GM18867 (cell line): ENCODE measurements around the gene AGR2.

ENCODE experiments used
- ATAC-seq: cut with Tn5 transposase; IDR thresholded peaks from one replicate; pipeline ENCODE4 v1.9.1; 2021; ENCODE audit warnings: mild to moderate bottlenecking, moderate library complexity; ENCODE audit not compliant: unreplicated experiment

Gene AGR2

GRCh38 chr7:16743236-16743635 is 61.6 kb downstream of the AGR2 start:
- ATAC-seq, result no peak

GRCh38 chr7:16742547-16742946 is 62.3 kb downstream of the AGR2 start:
- no peak for ATAC-seq
